HG02884 (cell line): ENCODE measurements around the gene ITGAE.

Experiments
- ATAC-seq: cut with Tn5 transposase; IDR thresholded peaks from one replicate; pipeline ENCODE4 v1.9.1; 2021; ENCODE audit warnings: mild to moderate bottlenecking, moderate library complexity; ENCODE audit not compliant: unreplicated experiment

Gene ITGAE

GRCh38 chr17:3695723-3696411 lies 105.1 kb downstream of the ITGAE start, which contains the start of gene P2RX5:
Gene P2RX5 (minus strand): TSS chr17:3696155. CDS start chr17:3696005, 150 bp downstream.
- no peak for ATAC-seq

GRCh38 chr17:3695129-3695722 lies 105.8 kb downstream of the ITGAE start:
- ATAC-seq = no peak

GRCh38 chr17:3693829-3694231 lies 107.2 kb downstream of the ITGAE start:
- ATAC-seq = no peak

GRCh38 chr17:3693141-3693540 lies 107.8 kb downstream of the ITGAE start:
- no peak for ATAC-seq

- no peak for ATAC-seq
Measured at GRCh38 chr17:3692346-3692745, 108.6 kb downstream of the ITGAE start.

DNA sequence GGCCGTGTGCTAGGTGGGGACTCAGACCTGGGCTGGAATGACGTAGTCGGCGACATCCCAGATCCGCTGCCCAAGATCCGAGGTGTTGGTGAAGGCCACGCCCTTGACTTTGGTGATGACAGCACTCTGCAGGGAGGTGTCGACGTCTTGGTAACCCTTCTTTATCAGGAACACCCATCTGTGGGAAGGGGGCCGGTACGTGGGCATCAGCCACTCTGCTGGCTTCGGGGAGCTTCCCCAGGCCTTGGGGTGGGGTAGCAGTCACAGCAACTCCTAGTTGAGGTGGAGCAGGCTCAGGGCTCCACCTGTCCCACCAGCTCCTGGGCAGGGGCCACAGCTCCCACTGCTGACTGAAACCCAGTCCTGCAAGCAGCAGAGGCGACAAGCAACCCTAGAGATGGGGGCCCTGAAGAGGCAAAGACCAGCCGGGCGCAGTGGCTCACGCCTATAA lies 109.3 kb downstream of the ITGAE start:
- ATAC-seq = no peak

DNA sequence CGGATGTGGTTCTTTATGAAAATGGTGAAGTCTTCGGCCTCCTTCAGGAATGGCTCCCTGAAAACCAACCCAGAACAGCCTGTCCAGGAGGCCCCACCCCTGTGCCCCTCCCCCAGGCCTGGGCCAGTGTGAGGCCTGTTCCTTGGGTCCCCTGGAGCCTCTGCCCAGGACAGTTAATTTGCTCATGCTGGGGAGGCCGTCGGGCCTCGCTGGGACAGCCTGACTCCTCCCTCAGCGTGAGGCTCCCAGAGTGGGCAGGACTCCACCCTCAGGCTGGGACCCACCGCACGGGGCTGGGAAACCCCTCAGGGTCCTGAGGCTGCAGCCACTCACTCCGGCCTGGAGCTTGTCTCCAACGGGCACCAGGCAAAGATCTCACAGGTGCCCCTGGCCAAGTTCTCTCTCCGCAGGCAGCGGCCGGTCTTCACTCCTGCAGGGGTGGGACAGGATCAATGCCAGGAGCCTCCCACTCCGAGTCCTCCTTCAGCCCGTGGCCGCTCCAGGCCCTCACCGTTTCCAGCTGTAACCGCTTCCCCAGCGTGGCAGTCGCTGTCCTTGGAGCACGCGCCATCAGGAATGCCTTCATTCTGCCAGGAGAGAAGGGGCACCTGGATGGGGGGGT lies 110.8 kb downstream of the ITGAE start:
- ATAC-seq = no peak

GRCh38 chr17:3689262-3690093 lies 111.5 kb downstream of the ITGAE start:
- ATAC-seq = no peak

DNA sequence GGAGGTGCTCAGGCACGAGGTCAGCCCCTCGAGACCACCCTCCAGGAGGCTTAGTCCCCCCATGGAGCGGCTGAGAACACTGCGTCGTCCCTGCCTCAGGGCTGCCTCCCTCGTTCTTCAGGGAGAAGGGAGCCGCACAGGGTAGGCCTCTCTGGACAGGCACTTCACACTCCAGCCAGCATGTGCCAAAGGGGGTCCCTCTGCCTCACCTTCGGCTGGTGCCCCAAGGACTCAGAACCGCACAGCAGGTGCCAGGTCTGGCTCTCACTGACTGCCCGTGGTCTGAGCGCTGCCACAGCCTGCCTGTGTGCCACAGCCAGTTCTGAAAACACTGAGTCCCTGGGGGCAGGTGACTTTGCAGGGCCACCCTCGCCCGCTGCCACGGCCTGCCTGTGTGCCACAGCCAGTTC lies 112.1 kb downstream of the ITGAE start:
- no peak for ATAC-seq

DNA sequence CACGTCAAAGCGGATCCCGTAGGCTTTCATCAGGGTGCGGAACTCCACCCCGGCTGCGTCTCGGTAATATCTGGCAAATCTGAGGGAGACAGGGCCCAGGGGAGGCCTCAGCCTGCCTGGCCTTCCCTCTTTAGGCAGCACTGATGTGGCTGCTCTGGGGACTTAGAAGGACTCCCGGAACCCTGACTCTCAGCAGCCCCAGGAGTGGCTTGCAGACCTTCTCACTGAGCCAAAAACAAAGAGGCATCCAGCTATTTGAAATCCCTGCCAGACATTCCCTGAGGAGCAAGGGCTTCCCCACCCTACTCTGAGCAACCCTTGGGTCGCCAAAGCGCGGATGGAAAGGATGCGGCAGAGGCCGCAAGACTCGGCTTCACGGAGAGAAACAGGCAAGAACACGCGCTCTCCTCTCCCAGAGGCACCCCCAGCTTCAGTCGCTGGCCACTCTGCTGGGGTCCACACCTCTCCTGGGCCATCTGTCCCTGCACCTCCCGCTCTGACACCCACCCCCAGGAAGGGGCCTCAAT lies 112.9 kb downstream of the ITGAE start:
- no peak for ATAC-seq

DNA sequence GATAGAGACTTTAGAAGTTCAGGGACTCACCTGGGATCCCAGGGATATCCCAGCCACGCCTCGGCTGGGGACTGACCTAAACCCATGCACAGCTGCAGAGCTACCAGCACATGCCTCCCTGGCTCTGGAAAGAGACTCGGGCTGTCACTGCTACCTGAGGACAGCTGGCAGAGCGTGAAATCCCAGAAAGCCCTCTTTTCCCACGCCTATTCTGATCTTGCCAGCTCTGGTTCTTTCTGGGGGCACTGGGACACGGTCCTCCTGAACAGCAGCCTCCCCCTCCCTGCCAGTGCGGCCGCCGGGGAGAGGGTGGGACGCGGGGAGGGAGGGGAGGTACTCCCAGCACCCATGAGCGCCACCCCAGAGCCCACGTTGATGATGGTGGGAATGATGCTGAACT lies 115.8 kb downstream of the ITGAE start:
- no peak for ATAC-seq

GRCh38 chr17:3683054-3683511 lies 117.9 kb downstream of the ITGAE start:
- no peak for ATAC-seq

DNA sequence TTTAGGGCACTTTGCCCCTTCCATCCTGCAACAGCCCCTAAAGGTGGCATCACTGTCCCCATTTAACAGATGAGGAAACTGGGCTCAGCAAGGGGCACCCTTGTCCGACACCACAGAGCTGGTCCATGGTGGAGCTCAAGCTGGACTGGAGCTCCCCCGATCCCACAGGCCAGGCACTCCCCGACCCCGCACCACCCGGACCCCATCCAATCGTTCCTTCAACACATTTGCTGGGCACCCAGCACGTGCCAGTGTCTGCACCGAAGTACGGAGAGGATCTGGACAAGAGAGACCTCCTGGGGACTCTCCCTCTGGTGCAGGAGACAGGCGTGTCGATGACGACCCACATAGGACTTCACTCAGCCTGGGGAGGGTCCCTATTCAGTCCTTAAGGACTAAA lies 119.0 kb downstream of the ITGAE start:
- no peak for ATAC-seq

GRCh38 chr17:3681565-3681964 lies 119.4 kb downstream of the ITGAE start:
- ATAC-seq = no peak

DNA sequence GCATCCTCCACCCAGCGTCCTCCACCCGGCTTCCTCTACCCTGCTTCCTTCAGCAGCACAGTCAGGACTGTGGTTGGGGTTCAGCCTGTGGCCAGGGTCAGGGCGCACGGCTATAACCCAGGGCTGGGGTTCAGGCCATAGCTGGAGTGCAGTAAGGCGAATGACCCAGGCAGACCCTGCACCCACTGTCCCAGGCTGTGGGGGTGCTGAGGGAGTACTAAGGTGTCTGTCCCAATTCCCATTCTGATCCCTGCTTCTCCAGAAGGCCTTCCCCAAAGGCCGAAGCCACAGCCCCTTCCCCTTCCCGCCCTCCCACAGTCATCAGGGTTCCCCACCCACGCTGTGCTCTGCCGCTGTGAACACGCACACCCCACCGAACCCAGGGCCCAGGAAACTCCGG lies 119.9 kb downstream of the ITGAE start:
- ATAC-seq = no peak

- no peak for ATAC-seq
Measured at GRCh38 chr17:3679531-3680126, 121.4 kb downstream of the ITGAE start.

DNA sequence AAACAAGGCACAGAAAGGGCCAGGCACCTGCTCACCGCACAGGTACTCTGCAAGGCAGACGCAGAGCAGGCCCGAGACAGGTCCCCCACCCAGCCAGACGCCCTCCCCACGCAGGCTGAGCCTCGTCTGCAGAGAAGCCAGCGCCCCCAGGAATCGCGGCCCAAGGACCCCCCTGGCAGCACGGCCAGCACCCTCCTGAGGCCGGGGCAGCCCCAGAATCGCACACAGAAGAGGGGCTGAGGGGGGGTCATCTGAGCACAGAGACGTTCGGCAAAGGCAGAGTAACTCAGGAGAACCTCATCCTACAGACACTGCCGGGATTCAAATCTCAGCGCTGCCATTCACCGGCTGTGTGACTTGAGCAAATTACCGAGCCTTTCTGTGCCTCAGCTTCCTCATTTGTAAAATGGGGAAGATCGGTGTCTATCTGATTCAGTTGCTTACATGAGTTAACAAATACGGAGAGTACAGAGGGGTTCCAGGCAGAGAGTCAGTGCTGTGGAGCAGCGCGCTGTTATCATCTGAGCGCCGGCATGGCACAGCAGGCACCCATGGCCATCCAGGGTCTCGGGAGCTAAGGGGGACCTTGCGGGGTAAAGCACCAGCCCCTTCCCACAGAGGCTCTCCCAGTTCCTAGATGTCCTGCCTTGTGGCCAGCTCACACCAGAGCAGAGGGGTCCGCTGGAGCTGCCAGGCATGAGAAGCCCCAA lies 122.0 kb downstream of the ITGAE start:
- ATAC-seq = no peak

GRCh38 chr17:3678095-3678820 lies 122.7 kb downstream of the ITGAE start:
- ATAC-seq = no peak

DNA sequence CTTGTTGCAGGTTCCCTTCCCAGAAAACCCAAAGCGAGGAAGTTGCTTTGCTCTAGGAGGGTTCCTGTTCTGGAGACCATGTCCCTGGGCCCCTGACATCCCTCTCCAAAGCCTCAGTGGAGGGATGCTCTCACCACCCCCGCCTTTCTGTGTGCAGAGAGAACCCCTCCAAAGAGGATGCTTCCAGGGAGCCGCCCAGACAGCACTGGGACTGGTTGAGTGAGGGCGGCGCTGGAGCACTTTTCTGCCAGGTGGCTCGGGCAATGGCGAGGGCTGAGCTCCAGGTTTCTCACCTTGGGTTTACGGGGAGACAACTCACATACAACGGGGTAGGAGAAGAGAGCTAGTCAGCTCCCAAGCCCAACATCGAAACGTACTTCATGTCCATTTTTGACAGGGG lies 125.1 kb downstream of the ITGAE start:
- no peak for ATAC-seq
